CD4-positive, alpha-beta T cell treated with Interleukin-1 beta for 1 hour (primary cell): ENCODE results near the gene GJC1.

Experiments used
- DNase-seq, 2 donors: peaks; one replicate each; pipeline ENCODE4 v3.0.0-alpha.2; 2020 to 2022

GJC1 gene

DNA sequence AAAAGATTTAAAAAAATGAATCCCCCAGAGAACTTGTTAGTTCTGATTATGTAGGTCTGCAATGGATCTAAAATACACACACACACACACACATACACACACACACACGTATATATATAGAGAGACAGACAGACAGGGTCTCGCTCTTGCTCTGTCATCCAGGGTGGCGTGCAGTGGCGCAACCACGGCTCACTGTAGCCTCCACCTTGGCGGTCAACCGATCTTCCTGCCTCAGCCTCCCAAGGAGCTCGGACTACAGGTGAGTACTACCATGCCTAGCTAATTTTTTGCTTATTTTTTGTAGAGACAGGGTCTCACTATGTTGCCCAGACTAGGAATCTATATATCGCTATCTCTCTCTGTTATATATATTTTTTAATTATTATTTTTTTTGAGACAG lies 33.4 kb downstream of the GJC1 start:
- DNase-seq, result no peak

DNA sequence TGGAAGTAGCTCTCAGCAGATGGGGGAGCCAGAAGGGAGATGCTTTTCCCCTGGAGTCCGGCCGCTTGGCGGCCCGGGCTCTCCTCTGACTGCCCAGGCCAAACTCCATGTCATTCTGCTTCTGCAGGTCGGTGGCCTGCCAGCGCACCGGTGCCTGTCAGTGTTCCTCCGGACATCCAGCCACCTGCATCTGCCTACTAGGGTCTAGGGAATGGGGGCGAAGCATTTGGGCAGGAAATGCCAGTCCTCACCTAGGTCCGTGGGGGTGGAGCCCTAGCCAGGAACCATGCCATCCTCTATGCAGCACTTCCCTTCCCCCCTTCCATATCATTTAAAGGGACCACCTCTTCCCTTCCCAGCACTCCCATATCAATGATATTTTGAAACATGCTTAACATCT lies 34.2 kb downstream of the GJC1 start:
- DNase-seq, result no peak

GRCh38 chr17:44795421-44795820 lies 34.7 kb downstream of the GJC1 start:
- no peak for DNase-seq

DNA sequence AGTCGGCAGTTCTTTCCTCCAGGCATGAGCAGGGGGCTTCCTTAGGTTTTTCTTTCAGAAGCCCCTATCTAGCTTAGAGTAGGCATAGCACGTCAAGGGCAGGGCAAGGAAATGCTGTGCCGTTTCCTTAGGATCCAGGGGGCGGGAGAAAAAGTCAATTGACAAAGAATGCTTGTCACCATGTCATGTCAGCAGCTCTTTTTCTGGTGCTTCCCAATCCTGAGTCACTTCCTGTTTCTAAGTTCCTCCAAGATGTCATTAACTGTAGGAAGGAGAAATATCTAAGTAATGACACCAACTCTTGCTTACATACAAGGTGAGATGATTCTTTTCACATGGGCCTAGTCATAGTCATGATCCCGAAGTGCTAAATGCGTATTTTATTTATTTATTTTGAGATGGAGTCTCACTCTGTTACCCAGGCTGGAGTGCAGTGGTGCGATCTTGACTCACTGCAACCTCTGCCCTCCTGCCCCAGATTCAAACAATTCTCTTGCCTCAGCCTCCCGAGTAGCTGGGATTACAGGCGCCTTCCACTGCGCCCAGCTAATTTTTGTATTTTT lies 35.2 kb downstream of the GJC1 start:
- peak in 1 of 2 donors; percentile 34 for DNase-seq

GRCh38 chr17:44793885-44794842 lies 35.9 kb downstream of the GJC1 start:
- DNase-seq, result no peak

DNA sequence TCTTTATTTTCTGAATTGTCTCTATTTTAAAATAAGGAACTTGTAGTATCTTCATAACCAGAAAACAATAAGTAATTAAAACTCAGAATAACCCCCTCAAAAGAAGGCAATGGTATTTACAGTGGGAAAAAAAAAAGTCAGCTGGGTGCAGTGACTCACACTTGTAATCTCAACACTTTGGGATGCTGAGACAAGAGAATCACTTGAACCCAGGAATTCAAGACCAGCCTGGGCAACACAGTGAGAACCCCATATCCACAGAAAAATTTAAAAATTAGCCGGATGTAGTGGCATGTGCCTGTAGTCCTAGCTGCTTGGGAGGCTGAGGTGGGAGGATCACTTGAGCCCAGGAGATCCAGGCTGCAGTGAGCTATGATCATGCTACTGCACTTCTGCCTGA lies 37.8 kb downstream of the GJC1 start:
- no peak for DNase-seq

- DNase-seq, result no peak
Observed at GRCh38 chr17:44788139-44788538, 41.9 kb downstream of the GJC1 start.

DNA sequence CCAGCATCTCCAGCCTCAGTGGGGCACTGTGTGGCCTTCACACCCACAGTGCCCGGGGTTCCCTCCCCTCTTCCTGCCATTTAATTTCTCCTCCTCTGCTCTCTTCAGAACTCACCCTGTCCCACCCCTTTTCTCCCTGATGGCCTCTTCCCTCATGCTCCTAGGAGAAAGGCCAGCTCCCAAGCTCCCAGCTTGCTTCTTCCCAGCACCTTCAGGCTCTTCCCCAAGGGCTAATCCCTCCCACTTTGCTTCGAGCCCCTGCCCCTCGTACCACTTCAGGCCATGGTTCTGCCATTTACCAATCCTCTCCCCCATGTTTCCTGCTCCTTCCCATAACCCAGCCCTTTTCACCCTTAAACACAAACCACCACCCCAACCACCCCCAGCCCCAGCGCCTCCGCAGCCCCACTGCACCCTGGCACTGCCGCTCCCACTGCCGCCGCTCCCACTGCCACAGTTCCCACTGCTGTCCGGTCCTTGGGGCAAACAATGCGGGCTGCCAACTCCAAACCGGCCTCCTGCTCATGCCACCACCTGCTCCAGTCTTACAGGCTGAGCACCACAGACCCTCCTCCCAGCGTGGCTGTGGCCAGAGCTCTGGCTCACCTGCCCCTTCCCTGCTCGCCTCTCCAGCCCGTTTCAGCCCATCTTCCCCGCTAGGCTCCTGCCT lies 42.7 kb downstream of the GJC1 start:
- no peak for DNase-seq

DNA sequence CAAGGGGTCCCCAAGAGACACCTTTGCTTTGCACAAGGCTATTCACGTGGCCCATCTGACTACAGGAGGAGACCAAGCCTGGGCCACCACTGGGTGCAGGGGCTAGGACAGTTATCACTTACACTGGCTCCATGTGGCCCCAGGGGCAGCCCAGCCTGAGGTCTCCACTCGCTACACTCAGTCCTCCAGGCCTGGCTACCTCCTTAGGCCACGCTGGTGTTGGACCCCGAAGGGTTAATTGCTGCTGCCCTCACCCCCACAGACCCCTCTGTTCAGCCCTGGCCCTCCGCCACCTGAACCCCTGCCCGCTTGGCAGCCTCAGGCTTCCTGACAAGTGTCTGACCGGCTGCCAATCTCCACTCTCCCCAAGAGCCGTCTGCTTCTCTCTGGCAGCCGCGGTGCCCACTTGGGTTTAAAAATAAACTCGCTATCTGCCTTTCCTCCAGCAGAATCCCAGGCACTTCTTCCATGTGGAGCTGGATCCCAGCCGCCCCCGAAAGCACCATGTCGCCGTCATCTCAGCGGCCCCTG lies 43.5 kb downstream of the GJC1 start:
- DNase-seq, result no peak

DNA sequence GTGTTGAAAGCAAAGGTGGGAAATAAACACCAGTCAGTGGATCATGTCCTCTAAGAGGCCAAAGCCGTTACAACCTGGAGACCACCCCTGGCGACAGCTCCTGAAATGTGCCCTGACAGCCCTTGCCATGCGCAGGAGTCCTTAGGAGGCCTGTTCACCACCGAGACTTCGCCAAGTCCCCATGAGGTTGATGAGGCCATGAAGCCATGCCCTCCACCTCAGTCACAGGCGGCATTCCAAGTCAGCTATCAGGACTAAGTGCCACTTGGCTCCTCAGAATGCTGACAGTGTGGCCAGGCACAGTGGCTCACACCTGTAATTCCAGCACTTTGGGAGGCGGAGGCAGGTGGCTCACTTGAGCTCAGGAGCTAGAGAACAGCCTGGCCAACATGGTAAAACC lies 44.2 kb downstream of the GJC1 start:
- no peak for DNase-seq

DNA sequence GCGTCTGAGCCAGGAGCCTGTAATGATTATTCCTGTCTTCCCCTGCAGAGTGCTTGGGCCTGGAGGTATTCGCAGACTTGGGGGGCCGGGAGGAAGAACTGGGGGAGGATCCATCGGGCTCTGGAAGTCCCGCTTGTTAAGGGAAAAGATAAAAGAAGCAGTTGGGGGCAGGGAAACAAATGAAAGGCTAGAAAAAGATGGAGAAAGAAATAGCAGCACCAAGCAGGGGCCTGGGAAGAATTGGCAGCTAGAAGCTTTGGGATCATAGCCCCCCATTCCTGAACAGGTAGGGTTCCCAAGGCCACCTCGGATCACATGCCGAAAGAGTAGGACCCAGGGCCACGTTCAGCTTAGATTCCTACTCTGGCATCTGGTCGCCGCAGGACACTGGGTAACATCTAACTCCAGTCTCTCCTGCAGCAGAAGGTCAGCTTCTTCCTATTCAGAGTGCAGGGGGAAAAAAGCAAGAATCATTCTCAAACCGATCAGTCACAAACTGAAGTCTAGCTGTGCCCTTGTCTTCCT lies 47.7 kb downstream of the GJC1 start:
- no peak for DNase-seq

DNA sequence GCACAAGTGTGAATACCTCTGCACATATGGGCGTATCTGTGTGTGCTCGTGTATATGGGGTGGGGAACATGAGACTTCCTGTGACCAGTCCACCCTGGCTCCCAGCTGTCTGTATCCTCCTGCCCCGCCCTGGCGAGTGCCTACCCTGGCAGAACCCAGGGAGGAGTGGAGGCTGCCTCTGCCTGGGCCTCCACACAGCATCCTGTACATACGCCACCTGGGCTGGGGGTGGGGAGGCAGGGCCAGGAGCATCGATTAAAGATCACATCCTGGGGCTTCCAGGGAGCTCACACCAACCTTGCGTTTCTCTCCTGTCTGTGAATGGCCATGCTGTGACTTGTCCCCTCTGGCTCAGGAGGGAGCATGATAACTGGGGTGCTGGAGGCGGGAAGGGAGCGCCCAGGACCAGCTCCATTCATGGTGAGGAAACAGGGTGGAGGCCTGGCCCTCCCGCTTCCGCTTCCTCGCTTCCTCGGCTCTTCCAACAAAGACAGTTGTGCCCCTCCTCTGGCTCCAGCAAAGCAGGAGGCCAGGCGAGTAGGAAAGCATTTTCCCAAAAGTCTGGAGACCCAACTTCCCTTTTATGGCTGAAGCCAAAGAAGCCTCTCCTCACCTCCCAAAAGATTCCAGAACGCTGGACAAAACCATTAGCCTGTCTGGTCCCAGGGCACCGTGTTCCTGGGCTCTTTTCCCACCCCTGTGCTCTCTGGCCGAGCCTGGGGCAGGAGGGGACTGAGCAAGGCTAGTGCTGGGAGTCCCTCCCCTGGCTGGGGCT lies 48.3 kb downstream of the GJC1 start:
- no peak for DNase-seq

GRCh38 chr17:44780845-44781480 lies 49.1 kb downstream of the GJC1 start:
- no peak for DNase-seq

DNA sequence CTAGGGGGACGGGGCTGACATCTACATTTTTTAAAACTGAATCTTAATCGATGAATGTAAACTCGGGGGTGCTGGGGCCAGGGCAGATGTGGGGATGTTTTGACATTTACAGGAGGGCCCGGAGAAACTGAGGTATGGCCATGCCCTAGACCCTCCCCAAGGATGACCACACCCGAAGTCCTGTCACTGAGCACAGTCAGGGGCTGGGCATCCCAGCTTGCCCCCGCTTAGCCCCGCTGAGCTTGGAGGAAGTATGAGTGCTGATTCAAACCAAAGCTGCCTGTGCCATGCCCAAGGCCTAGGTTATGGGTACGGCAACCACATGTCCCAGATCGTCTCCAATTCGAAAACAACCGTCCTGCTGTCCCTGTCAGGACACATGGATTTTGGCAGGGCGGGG lies 49.9 kb downstream of the GJC1 start:
- DNase-seq, result no peak

DNA sequence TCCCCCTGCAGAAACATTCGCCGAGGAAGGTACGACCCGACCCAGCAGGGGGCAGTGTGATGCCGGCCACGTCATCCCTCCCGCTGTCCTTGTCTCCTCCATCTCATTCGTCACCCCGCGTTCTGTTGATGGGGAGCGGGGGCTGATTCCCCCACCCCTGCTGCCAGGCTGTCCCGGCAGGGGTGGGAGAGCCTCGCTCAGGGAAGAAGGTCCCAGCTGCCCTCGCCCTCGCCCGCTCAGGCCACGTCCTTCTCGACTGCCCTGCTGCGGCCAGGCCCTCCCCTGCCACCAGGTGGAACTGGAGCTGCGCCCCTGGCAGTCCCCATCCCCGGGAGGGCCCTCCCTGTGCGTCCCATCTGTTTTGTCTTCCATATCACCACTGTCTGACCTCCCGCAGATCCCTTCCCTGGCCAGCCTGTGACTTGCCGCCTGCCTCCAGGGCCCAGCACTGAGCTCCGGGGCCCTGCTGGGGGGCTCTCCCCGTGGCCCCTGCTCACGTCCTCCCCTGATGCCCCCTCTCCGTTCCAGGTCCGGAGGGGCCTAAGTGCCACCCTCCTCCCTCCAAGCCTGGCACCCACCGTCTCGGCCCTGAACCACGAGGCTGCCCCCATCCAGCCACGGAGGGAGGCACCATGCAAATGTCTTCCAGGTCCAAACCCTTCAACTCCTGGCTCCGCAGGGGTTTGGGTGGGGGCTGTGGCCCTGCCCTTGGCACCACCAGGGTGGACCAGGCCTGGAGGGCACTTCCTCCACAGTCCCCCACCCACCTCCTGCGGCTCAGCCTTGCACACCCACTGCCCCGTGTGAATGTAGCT lies 50.7 kb downstream of the GJC1 start:
- peak; percentile 79 to 81 for DNase-seq

GRCh38 chr17:44778656-44779210 lies 51.4 kb downstream of the GJC1 start:
- no peak for DNase-seq

DNA sequence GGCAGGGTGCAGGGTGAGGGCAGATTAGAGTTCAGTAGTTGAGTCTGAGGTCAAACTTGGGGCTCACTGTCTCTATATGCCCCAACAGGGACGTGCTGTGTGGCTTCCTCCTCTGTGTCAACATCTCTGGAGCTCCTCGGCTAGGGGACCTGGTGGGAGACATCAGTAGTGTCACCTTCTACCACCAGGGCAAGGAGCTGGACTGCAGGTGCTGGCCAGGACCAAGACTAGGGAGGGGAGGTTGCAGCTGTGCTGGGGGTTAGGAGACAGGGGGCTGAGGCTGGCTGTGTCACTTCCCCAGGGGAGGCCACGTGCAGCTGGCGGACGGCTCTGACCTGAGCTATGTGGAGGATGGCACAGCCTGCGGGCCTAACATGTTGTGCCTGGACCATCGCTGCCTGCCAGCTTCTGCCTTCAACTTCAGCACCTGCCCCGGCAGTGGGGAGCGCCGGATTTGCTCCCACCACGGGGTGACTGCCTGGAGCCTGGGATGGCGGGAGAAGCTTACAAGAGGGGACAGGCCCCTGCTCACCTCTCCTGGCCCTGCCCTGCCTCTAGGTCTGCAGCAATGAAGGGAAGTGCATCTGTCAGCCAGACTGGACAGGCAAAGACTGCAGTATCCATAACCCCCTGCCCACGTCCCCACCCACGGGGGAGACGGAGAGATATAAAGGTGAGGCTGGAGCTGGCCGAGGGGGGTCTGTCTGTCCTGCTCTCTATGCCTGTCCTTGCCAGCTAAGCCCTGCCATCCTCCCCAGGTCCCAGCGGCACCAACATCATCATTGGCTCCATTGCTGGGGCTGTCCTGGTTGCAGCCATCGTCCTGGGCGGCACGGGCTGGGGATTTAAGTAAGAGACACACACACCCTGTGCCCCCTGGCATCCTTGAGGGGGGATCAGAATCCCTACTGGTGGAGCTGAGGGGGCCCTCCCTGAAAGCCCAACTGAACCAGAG lies 52.4 kb downstream of the GJC1 start:
- DNase-seq, result no peak

- DNase-seq, result no peak
Observed at GRCh38 chr17:44776628-44777393, 53.3 kb downstream of the GJC1 start.
